HEK293T (cell line): ENCODE measurements around the gene NTN3.

ENCODE experiments used
- CTCF ChIA-PET: fragments of 350-600 bp; formaldehyde crosslinking; extraction: SDS; loops from one replicate; lab custom pipeline; 2021; ENCODE audit warnings: antibody characterized with exemption, inconsistent platforms; lab: Yijun Ruan, JAX
- POLR2A ChIA-PET: fragments of 350-600 bp; formaldehyde crosslinking; extraction: SDS; loops from one replicate; lab custom pipeline; 2020; ENCODE audit warnings: antibody characterized with exemption, inconsistent platforms; lab: Yijun Ruan, JAX
- DNase-seq: peaks from one replicate; pipeline ENCODE4 v3.0.0; 2012; ENCODE audit warnings: mixed read lengths; ENCODE audit errors: extremely low spot score
- ARNT ChIP-seq: fragments of 450-650 bp; IDR thresholded peaks from 2 replicates; pipeline ENCODE4 v1.6.1; 2017; ENCODE audit warnings: mild to moderate bottlenecking
- BHLHE40 ChIP-seq: fragments of 450-650 bp; IDR thresholded peaks from 2 replicates; pipeline ENCODE4 v1.6.1; 2016; ENCODE audit warnings: mild to moderate bottlenecking, moderate library complexity, borderline replicate concordance
- CTBP1 ChIP-seq: fragments of 450-650 bp; IDR thresholded peaks from 2 replicates; pipeline ENCODE4 v1.6.1; 2016; ENCODE audit warnings: borderline replicate concordance
- ELF4 ChIP-seq: fragments of 450-650 bp; IDR thresholded peaks from 2 replicates; pipeline ENCODE4 v1.6.1; 2017; ENCODE audit warnings: antibody characterized with exemption
- FOXA1 ChIP-seq: fragments of 450-650 bp; IDR thresholded peaks from 2 replicates; pipeline ENCODE4 v1.6.1; 2016; ENCODE audit warnings: mild to moderate bottlenecking
- FOXK2 ChIP-seq: fragments of 450-650 bp; IDR thresholded peaks from 2 replicates; pipeline ENCODE4 v1.6.1; 2016; ENCODE audit warnings: mild to moderate bottlenecking
- FOXM1 ChIP-seq: fragments of 450-650 bp; IDR thresholded peaks from 2 replicates; pipeline ENCODE4 v1.6.1; 2017; ENCODE audit warnings: mild to moderate bottlenecking, borderline replicate concordance
- HDGF ChIP-seq: fragments of 450-650 bp; IDR thresholded peaks from 2 replicates; pipeline ENCODE4 v1.6.1; 2017; ENCODE audit warnings: antibody characterized with exemption, borderline replicate concordance
- L3MBTL2 ChIP-seq: fragments of 450-650 bp; conservative IDR thresholded peaks from 2 replicates; pipeline ENCODE4 v1.6.1; 2016; ENCODE audit warnings: mild to moderate bottlenecking
- LEF1 ChIP-seq: fragments of 450-650 bp; IDR thresholded peaks from 2 replicates; pipeline ENCODE4 v1.6.1; 2017; ENCODE audit warnings: mild to moderate bottlenecking, borderline replicate concordance
- NFRKB ChIP-seq: fragments of 450-650 bp; IDR thresholded peaks from 2 replicates; pipeline ENCODE4 v1.6.1; 2016; ENCODE audit warnings: mild to moderate bottlenecking, moderate library complexity
- SP1 ChIP-seq: fragments of 450-650 bp; IDR thresholded peaks from 2 replicates; pipeline ENCODE4 v1.6.1; 2017
- SUZ12 ChIP-seq: fragments of 450-650 bp; IDR thresholded peaks from 2 replicates; pipeline ENCODE4 v1.6.1; 2016; ENCODE audit warnings: mild to moderate bottlenecking
- TARDBP ChIP-seq: fragments of 450-650 bp; IDR thresholded peaks from 2 replicates; pipeline ENCODE4 v1.6.1; 2016
- ZNF384 ChIP-seq: fragments of 450-650 bp; IDR thresholded peaks from 2 replicates; pipeline ENCODE4 v1.6.1; 2016
- TF ChIP-seq, protein P1 (sequence below): fragments of 450-650 bp; IDR thresholded peaks from 2 replicates; pipeline ENCODE4 v1.6.1; 2016

NTN3 gene

GRCh38 chr16:2482708-2483534 is 11.8 kb downstream of the NTN3 start:
- DNase-seq, result no peak
- POLR2A ChIA-PET, result interaction anchor here (1.5 kb wide), 1 partner anchor 14 kb away, joined by 5 read pairs; no protein-coding TSS in a partner anchor
- CTCF ChIA-PET, result interaction anchor here (0.9 kb wide), 1 partner anchor 19 kb away, joined by 6 read pairs; no protein-coding TSS in a partner anchor
- TF ChIP-seq FOXM1 (no peak), L3MBTL2 (no peak), LEF1 (no peak), FOXK2 (no peak), NFRKB (no peak), BHLHE40 (no peak), CTBP1 (no peak), ELF4 (no peak), TARDBP (no peak), SUZ12 (no peak), FOXA1 (no peak)

DNA sequence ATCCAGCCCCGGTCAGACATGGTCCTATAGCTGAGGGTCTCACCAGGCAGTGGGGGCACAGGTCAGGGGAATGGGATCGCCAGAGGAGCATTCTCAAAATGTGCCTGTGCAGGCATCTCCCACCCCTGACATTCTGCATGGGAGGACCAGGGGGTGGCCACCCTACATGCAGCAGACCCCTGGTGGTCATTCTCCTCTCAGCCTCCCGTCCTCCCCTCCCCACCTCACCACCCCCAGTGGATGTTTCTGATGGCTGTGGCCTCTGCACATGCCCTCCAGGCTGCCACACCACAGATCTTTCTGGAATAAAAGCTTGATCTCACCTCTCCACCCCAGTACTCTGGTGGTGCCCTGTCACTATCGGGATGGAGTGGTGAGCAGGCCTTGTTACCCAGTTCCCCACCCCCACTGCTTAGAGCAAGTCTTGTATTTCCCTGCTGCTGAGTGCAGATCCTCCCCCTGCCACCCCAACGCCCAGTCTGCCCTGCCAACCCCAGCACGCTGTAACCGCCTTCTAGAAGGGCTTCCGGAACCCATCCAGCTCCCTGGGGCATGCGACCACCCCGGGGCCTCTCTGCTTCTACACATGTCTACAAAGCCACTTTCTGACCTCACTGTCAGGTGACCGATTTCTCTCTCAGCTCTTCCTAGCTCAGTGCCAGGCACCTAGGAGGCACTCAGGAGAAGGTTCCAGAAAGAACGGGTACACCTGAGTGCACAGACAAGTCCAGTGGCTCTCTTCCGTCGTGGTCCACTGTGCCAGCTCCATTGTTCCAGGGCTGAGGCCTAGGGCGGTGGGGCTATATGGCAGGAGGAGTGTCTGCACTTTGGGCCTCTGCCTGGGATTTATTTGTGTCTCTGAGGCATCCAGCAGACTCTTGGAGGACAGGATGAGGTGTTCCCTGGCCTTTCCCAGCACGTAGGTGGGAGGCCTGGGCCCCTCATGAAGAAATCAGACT is 13.1 kb downstream of the NTN3 start:
- ChIA-PET POLR2A (interaction anchor here (1.0 to 1.3 kb wide), 2 partner anchors 13 to 17 kb away, joined by 3 read pairs; partner anchors contain the start of gene NTN3), CTCF (interaction anchor here (1.0 kb wide), 1 partner anchor 17 kb away, joined by 3 read pairs; no protein-coding TSS in a partner anchor)
- TF ChIP-seq, protein P1, sequence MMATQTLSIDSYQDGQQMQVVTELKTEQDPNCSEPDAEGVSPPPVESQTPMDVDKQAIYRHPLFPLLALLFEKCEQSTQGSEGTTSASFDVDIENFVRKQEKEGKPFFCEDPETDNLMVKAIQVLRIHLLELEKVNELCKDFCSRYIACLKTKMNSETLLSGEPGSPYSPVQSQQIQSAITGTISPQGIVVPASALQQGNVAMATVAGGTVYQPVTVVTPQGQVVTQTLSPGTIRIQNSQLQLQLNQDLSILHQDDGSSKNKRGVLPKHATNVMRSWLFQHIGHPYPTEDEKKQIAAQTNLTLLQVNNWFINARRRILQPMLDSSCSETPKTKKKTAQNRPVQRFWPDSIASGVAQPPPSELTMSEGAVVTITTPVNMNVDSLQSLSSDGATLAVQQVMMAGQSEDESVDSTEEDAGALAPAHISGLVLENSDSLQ, result no peak
- TF ChIP-seq TARDBP (no peak), HDGF (no peak), L3MBTL2 (no peak), FOXM1 (no peak), SUZ12 (no peak), LEF1 (no peak), FOXA1 (no peak), ELF4 (no peak), ZNF384 (no peak)
- no peak for DNase-seq

- ChIA-PET POLR2A (interaction anchor here (1.0 to 1.3 kb wide), 2 partner anchors 14 to 18 kb away, joined by 3 read pairs; partner anchors contain the start of gene NTN3), CTCF (no interaction called here)
- no peak for DNase-seq
- TF ChIP-seq ELF4 (no peak), NFRKB (no peak)
Observed at GRCh38 chr16:2484898-2485508, 13.9 kb downstream of the NTN3 start.

- DNase-seq, result no peak
- POLR2A ChIA-PET, result interaction anchor here (1.0 kb wide), 1 partner anchor 8 kb away, joined by 5 read pairs; no protein-coding TSS in a partner anchor
- no peak for TF ChIP-seq FOXM1
- TF ChIP-seq NFRKB, result no peak
- TF ChIP-seq TARDBP, result no peak
- TF ChIP-seq FOXK2, result no peak
- TF ChIP-seq, protein P1, result no peak
- TF ChIP-seq LEF1, result no peak
- TF ChIP-seq CTBP1, result no peak
- no peak for TF ChIP-seq FOXA1
- no peak for TF ChIP-seq SP1
- CTCF ChIA-PET, result no interaction called here
Observed at GRCh38 chr16:2485811-2486507, 14.9 kb downstream of the NTN3 start.

DNA sequence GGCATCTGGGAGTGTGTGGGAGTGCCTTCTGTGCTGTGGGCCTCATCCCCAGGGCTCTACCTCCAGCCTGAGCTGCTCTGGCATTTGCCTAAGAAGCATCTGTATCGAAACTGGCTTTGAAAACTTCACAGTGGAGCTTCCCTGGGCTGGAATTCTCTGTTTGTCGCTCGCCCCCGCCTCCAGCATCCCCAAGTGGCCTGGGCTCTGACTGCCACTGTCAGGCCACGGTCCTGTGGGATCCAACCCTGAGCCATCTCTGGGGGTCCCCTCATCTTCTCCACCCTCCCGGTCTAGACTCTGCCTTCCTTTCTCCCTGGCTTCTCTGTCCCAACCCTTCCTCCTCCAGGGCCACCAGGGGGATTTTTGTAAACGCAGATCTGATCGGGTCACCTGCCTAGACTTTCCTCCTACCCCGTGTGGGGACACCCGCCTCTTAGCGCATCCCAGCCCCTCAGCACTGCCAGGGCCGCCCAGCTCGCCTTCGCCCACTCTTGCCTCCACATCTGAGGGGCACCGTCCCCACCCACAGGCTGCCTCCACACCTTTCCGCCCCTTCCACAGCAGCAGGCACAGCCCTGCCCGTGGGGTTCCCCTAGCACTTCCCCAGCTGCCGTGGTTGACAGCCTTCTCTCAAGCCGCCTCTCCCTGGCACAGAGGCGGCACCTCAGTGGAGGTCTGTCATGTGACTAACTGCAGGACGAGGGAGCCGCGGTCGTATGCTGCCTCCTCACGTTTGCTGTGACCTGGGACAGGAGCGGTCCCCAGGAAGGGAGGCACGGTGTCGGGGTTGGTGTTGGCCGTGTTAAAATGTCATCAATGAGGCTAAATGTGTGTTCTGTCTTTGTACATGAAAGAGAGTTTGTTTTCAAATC is 15.8 kb downstream of the NTN3 start:
- no peak for TF ChIP-seq ARNT
- no peak for DNase-seq
- CTCF ChIA-PET, result no interaction called here
- POLR2A ChIA-PET, result interaction anchor here (1.0 to 2.1 kb wide), 2 partner anchors 9 to 12 kb away, joined by 5 to 7 read pairs; partner anchors contain the start of gene TBC1D24
